ENCODE data around the gene CAPS2. TPM values are rescaled to one million over a fixed set of nuclear protein-coding genes. Genes with fewer than 3 reads are reported as not detected.

CAPS2 gene
- total and polyA plus RNA-seq, 4 donors = 0.91 to 3.1 (median 1.4) TPM

- no peaks in the 10 kb centered on the region for H3K4me1 ChIP-seq (ENCODE audit: control insufficient read depth in 4 of 4, insufficient read depth in 4 of 4, low read length in 3 of 4)
- TF ChIP-seq, protein P1, sequence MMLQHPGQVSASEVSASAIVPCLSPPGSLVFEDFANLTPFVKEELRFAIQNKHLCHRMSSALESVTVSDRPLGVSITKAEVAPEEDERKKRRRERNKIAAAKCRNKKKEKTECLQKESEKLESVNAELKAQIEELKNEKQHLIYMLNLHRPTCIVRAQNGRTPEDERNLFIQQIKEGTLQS (IDR thresholded peaks at IDR 0.05) = no peak
- TF ChIP-seq JUND (IDR thresholded peaks at IDR 0.05) = no peak
Observed at GRCh38 chr12:75294797-75295196, 35.3 kb downstream of the CAPS2 start.

GRCh38 chr12:75294336-75294735 is 35.8 kb downstream of the CAPS2 start:
- H3K4me3 ChIP-seq (ENCODE audit: low read depth in 1 of 3, low read length in 3 of 3) = no peak overlapping the region
- 31% methylated on average over 3 of the region's 3 CpGs for WGBS
- no peaks in the 10 kb centered on the region for H3K36me3 ChIP-seq (ENCODE audit: control insufficient read depth in 4 of 4, insufficient read depth in 3 of 4, low read depth in 1 of 4, low read length in 3 of 4)
- no peaks in the 10 kb centered on the region for H3K4me1 ChIP-seq (ENCODE audit: control insufficient read depth in 4 of 4, insufficient read depth in 4 of 4, low read length in 3 of 4)
- DNase-seq (ENCODE audit: low spot score) = no peak
- no peak overlapping the region for H3K9ac ChIP-seq (ENCODE audit: low read depth in 1 of 2, low read length in 2 of 2)
- H3K27ac ChIP-seq (ENCODE audit: low read depth in 1 of 2, low read length in 2 of 2) = no peak overlapping the region
- TF ChIP-seq EGR1 (IDR thresholded peaks at IDR 0.05; ENCODE audit: low read depth in 2 of 2) (no peak), YY1 (IDR thresholded peaks at IDR 0.05) (no peak), RXRA (IDR thresholded peaks at IDR 0.05) (no peak), FOXA2 (IDR thresholded peaks at IDR 0.05) (no peak), CTCF (IDR thresholded peaks at IDR 0.05; ENCODE audit: low read depth, low read length, missing input control) (no peak), NR2F2 (IDR thresholded peaks at IDR 0.05) (no peak), FOXA1 (IDR thresholded peaks at IDR 0.05) (no peak), HNF4G (IDR thresholded peaks at IDR 0.05) (no peak), SP1 (IDR thresholded peaks at IDR 0.05) (no peak), MAX (IDR thresholded peaks at IDR 0.05) (no peak), RAD21 (IDR thresholded peaks at IDR 0.05) (no peak)
- TF ChIP-seq, protein P2, sequence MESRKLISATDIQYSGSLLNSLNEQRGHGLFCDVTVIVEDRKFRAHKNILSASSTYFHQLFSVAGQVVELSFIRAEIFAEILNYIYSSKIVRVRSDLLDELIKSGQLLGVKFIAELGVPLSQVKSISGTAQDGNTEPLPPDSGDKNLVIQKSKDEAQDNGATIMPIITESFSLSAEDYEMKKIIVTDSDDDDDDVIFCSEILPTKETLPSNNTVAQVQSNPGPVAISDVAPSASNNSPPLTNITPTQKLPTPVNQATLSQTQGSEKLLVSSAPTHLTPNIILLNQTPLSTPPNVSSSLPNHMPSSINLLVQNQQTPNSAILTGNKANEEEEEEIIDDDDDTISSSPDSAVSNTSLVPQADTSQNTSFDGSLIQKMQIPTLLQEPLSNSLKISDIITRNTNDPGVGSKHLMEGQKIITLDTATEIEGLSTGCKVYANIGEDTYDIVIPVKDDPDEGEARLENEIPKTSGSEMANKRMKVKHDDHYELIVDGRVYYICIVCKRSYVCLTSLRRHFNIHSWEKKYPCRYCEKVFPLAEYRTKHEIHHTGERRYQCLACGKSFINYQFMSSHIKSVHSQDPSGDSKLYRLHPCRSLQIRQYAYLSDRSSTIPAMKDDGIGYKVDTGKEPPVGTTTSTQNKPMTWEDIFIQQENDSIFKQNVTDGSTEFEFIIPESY (IDR thresholded peaks at IDR 0.05) = no peak
- TF ChIP-seq, protein P3, sequence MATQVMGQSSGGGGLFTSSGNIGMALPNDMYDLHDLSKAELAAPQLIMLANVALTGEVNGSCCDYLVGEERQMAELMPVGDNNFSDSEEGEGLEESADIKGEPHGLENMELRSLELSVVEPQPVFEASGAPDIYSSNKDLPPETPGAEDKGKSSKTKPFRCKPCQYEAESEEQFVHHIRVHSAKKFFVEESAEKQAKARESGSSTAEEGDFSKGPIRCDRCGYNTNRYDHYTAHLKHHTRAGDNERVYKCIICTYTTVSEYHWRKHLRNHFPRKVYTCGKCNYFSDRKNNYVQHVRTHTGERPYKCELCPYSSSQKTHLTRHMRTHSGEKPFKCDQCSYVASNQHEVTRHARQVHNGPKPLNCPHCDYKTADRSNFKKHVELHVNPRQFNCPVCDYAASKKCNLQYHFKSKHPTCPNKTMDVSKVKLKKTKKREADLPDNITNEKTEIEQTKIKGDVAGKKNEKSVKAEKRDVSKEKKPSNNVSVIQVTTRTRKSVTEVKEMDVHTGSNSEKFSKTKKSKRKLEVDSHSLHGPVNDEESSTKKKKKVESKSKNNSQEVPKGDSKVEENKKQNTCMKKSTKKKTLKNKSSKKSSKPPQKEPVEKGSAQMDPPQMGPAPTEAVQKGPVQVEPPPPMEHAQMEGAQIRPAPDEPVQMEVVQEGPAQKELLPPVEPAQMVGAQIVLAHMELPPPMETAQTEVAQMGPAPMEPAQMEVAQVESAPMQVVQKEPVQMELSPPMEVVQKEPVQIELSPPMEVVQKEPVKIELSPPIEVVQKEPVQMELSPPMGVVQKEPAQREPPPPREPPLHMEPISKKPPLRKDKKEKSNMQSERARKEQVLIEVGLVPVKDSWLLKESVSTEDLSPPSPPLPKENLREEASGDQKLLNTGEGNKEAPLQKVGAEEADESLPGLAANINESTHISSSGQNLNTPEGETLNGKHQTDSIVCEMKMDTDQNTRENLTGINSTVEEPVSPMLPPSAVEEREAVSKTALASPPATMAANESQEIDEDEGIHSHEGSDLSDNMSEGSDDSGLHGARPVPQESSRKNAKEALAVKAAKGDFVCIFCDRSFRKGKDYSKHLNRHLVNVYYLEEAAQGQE (IDR thresholded peaks at IDR 0.05) = no peak
- no peaks in the 10 kb centered on the region for H3K27me3 ChIP-seq (ENCODE audit: control insufficient read depth in 4 of 4, insufficient read depth in 4 of 4, low read length in 3 of 4)
- H3K9me3 ChIP-seq (ENCODE audit: control insufficient read depth in 4 of 4, low read length in 3 of 4) = no peaks in the 10 kb centered on the region

More at GRCh38 chr12:75294797-75295196, 35.3 kb downstream of the CAPS2 start:
- no peaks in the 10 kb centered on the region for H3K27me3 ChIP-seq (ENCODE audit: control insufficient read depth in 4 of 4, insufficient read depth in 4 of 4, low read length in 3 of 4)
- H3K9ac ChIP-seq (ENCODE audit: low read depth in 1 of 2, low read length in 2 of 2) = no peak overlapping the region
- no peaks in the 10 kb centered on the region for H3K9me3 ChIP-seq (ENCODE audit: control insufficient read depth in 4 of 4, low read length in 3 of 4)
- no peaks in the 10 kb centered on the region for H3K36me3 ChIP-seq (ENCODE audit: control insufficient read depth in 4 of 4, insufficient read depth in 3 of 4, low read depth in 1 of 4, low read length in 3 of 4)
- WGBS = 83% methylated on average over 3 of the region's 3 CpGs
- H3K27ac ChIP-seq (ENCODE audit: low read depth in 1 of 2, low read length in 2 of 2) = no peak overlapping the region
- no peak for DNase-seq (ENCODE audit: low spot score)
- no peak overlapping the region for H3K4me3 ChIP-seq (ENCODE audit: low read depth in 1 of 3, low read length in 3 of 3)
